Mesothelial cell of epicardium (in vitro differentiated cells): ENCODE results near the gene VEPH1. TPM values are rescaled to one million over a fixed set of nuclear protein-coding genes. Genes with fewer than 3 reads are reported as not detected.

ENCODE experiments used
- DNase-seq, 2 experiments: peaks; one replicate each; pipeline ENCODE4 v3.0.0; 2021; ENCODE audit warnings: low spot score in 2 of 2; ENCODE audit not compliant: unreplicated experiment in 2 of 2
- H3K27ac Mint-ChIP-seq: 2 replicates; pipeline ENCODE4 v1.8.0; 2021; ENCODE audit warnings: mixed read lengths
- H3K27me3 Mint-ChIP-seq: 2 replicates; pipeline ENCODE4 v1.8.0; 2021; ENCODE audit warnings: low read depth, mixed read lengths
- H3K36me3 Mint-ChIP-seq: 2 replicates; pipeline ENCODE4 v1.8.0; 2021; ENCODE audit warnings: mixed read lengths
- H3K4me1 Mint-ChIP-seq: 2 replicates; pipeline ENCODE4 v1.8.0; 2021; ENCODE audit warnings: mixed read lengths
- H3K4me3 Mint-ChIP-seq: 2 replicates; pipeline ENCODE4 v1.8.0; 2021; ENCODE audit warnings: mild to moderate bottlenecking, moderate library complexity, mixed read lengths
- H3K9me3 Mint-ChIP-seq: 2 replicates; pipeline ENCODE4 v1.8.0; 2021; ENCODE audit warnings: mixed read lengths
- CTCF ChIP-seq: fragments of 200-600 bp; sonication (generic); IDR thresholded peaks from one replicate; pipeline ENCODE4 v1.5.0; 2021; ENCODE audit warnings: antibody characterized with exemption; ENCODE audit not compliant: unreplicated experiment
- total RNA-seq: library from RNA; stranded (reverse); gene quantifications from 3 replicates; pipeline ENCODE4 v1.2.1, GENCODE V29; 2021

VEPH1 gene
- total RNA-seq, 1 donor from 2014 or later: 10.2 TPM

- Mint-ChIP-seq H3K36me3 (peaks cover 4% of the 10 kb centered on the region), H3K27ac (no peak overlapping the region), H3K9me3 (peaks cover 5% of the 10 kb centered on the region), H3K4me3 (no peak overlapping the region), H3K4me1 (peaks cover 11% of the 10 kb centered on the region), H3K27me3 (peaks cover 2% of the 10 kb centered on the region)
- no peak for DNase-seq
- TF ChIP-seq CTCF: no peak
Observed at GRCh38 chr3:157416347-157417087, 86.7 kb downstream of the VEPH1 start.

- H3K27ac Mint-ChIP-seq: peak overlapping the region; percentile 11
- peaks cover 4% of the 10 kb centered on the region for H3K36me3 Mint-ChIP-seq
- H3K4me1 Mint-ChIP-seq: peaks cover 11% of the 10 kb centered on the region
- TF ChIP-seq CTCF: no peak
- peaks cover 9% of the 10 kb centered on the region for H3K9me3 Mint-ChIP-seq
- peaks cover 2% of the 10 kb centered on the region for H3K27me3 Mint-ChIP-seq
- no peak overlapping the region for H3K4me3 Mint-ChIP-seq
- DNase-seq: no peak
Observed at GRCh38 chr3:157414861-157415260, 88.4 kb downstream of the VEPH1 start.

- no peak for DNase-seq
- Mint-ChIP-seq H3K9me3 (peaks cover 9% of the 10 kb centered on the region), H3K4me1 (peaks cover 6% of the 10 kb centered on the region), H3K27ac (no peak overlapping the region), H3K4me3 (no peak overlapping the region), H3K27me3 (no peaks in the 10 kb centered on the region), H3K36me3 (peaks cover 4% of the 10 kb centered on the region)
- no peak for TF ChIP-seq CTCF
Observed at GRCh38 chr3:157412323-157412855, 90.8 kb downstream of the VEPH1 start.

- Mint-ChIP-seq H3K36me3 (peaks cover 4% of the 10 kb centered on the region), H3K4me1 (no peaks in the 10 kb centered on the region), H3K4me3 (no peak overlapping the region), H3K27ac (no peak overlapping the region), H3K27me3 (no peaks in the 10 kb centered on the region), H3K9me3 (peaks cover 9% of the 10 kb centered on the region)
- no peak for DNase-seq
- TF ChIP-seq CTCF: no peak
Observed at GRCh38 chr3:157410945-157411344, 92.3 kb downstream of the VEPH1 start.

- no peak for TF ChIP-seq CTCF
- Mint-ChIP-seq H3K36me3 (peaks cover 4% of the 10 kb centered on the region), H3K27me3 (peaks cover 1% of the 10 kb centered on the region), H3K27ac (no peak overlapping the region), H3K4me3 (no peak overlapping the region), H3K9me3 (peaks cover 9% of the 10 kb centered on the region), H3K4me1 (peaks cover 3% of the 10 kb centered on the region)
- DNase-seq: no peak
Observed at GRCh38 chr3:157409516-157409915, 93.7 kb downstream of the VEPH1 start.
